NB4 (cell line): Measurements from ENCODE around the gene GOSR1.
"Not testable (repeated sequence)": the region's sequence is repeated elsewhere in the genome, so short reads cannot be mapped to it uniquely, and the experiment has no call there.

Source experiments
- DNase-seq: peaks from one replicate; pipeline ENCODE4 v3.0.0; 2010; ENCODE audit warnings: low read depth
- H3K4me3 ChIP-seq: one replicate; pipeline ENCODE4 v1.5.1; 2011; ENCODE audit warnings: mild to moderate bottlenecking, low read depth, low read length, moderate library complexity
- CTCF ChIP-seq: IDR thresholded peaks from one replicate; pipeline ENCODE4 v1.5.1; 2012; ENCODE audit warnings: low read depth, low read length
- MAX ChIP-seq: IDR thresholded peaks from 2 replicates; pipeline ENCODE4 v1.6.1; 2011; ENCODE audit warnings: low read depth, low read length
- MYC ChIP-seq: IDR thresholded peaks from 2 replicates; pipeline ENCODE4 v1.6.1; 2011; ENCODE audit warnings: low read depth, low read length
- POLR2A ChIP-seq: IDR thresholded peaks from 2 replicates; pipeline ENCODE4 v1.6.1; 2011; ENCODE audit warnings: mild to moderate bottlenecking; ENCODE audit not compliant: insufficient read length; ENCODE audit errors: extremely low read depth

GOSR1 gene

GRCh38 chr17:30551996-30552339 is 74.8 kb downstream of the GOSR1 start:
- no peak for TF ChIP-seq POLR2A
- TF ChIP-seq MYC: no peak
- TF ChIP-seq MAX: no peak
- TF ChIP-seq CTCF: no peak
- no peak overlapping the region for H3K4me3 ChIP-seq
- DNase-seq: no peak

GRCh38 chr17:30552994-30553566 is 75.9 kb downstream of the GOSR1 start:
- H3K4me3 ChIP-seq: no peak overlapping the region
- DNase-seq: no peak
- no peak for TF ChIP-seq MAX
- no peak for TF ChIP-seq MYC
- no peak for TF ChIP-seq POLR2A

GRCh38 chr17:30553823-30554440 is 76.7 kb downstream of the GOSR1 start:
- not testable (repeated sequence) for H3K4me3 ChIP-seq, DNase-seq

- peak; percentile 68 for DNase-seq
- no peak overlapping the region for H3K4me3 ChIP-seq
- TF ChIP-seq CTCF (peak; percentile 44), MAX (no peak), POLR2A (no peak)
Observed at GRCh38 chr17:30554839-30555751, 77.9 kb downstream of the GOSR1 start.

- H3K4me3 ChIP-seq: no peak overlapping the region
- no peak for DNase-seq
- no peak for TF ChIP-seq CTCF
- no peak for TF ChIP-seq MAX
- no peak for TF ChIP-seq POLR2A
- no peak for TF ChIP-seq MYC
Observed at GRCh38 chr17:30555942-30556341, 78.7 kb downstream of the GOSR1 start.

GRCh38 chr17:30556374-30557332 is 79.4 kb downstream of the GOSR1 start:
- no peak for DNase-seq
- TF ChIP-seq MYC: no peak
- no peak for TF ChIP-seq CTCF
- TF ChIP-seq POLR2A: no peak
- no peak overlapping the region for H3K4me3 ChIP-seq
